Activated T-cell treated with anti-CD3 and anti-CD28 coated beads, Interleukin-2, amount 50 U/mL, for 48 hours (primary cell): Measurements from ENCODE around the gene ADAMTS16.

ENCODE experiments used
- DNase-seq, 2 experiments: peaks; one replicate each; pipeline ENCODE4 v3.0.0-alpha.2; 2020

The ADAMTS16 gene

DNA sequence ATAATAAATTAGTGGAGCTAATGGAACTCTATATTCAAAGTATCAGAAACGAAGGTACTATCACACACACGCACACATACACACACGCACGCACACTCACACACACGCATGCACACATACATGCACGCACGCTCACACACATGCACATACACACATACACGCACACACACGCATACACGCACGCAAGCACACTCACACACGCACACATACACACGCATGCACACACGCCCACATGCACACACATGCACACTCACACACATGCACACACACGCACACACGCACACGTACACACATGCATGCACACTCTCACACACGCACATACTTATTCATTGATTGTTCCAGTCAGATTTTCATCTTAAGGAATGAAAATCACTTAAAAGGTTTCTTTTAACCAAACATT is 212.5 kb downstream of the ADAMTS16 start:
- DNase-seq: no peak

DNA sequence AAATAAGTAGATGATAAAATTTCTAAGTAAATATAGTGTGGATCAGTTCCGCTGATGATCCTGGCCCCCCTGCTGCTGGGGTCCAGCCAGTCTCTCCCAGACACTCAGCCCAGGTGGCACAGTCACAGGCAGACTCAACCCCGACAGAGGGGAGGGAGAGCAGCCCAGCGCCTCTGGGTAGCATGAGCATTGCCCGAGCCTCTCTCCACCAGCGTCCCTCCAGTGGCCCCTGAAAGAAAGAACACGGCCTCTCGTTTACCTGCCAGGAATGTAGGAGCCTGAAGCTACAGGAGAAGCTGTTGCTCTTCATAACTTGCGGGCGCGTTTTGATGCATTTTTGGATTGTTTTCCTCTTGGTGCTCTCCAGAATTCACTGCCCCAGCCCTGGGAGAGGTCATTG is 213.6 kb downstream of the ADAMTS16 start:
- no peak for DNase-seq

DNA sequence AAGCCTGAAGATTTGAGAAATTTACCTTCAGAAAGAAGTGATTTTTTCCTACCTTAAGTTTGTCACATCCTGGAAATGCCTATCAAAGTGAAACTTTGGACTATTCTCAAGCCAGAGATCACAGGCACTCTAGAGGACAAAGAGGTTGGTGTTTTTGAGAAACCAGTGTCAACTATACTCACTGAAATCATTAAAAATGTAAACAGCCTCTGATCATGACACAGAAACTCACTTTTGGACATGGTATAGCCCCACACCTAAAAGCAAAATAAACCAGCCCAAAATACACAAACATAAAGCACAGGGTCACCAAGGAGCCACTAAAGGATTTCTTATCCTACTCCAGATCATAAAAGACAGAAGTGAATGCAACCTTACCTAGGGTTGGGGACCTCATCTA is 216.6 kb downstream of the ADAMTS16 start:
- no peak for DNase-seq

DNA sequence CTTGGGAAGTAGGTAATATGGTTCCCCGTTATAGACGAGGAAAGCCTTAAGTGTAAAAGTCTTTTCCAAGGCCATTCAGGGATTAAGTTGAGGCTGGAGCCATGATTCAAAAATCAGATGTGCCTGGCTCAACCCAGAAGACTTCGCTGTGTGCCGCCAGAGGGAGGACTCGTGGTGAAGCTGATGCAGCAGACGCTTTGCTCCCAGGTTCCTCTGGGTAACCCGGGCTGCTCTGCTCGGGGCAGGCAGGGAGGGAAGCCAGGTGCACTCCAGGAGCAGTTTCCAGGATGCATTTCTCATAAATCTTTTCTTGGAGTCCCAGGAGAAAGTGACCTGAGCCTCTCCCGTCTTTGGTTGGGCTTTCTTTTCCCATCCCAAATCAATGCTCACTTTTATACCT is 219.5 kb downstream of the ADAMTS16 start:
- no peak for DNase-seq

DNA sequence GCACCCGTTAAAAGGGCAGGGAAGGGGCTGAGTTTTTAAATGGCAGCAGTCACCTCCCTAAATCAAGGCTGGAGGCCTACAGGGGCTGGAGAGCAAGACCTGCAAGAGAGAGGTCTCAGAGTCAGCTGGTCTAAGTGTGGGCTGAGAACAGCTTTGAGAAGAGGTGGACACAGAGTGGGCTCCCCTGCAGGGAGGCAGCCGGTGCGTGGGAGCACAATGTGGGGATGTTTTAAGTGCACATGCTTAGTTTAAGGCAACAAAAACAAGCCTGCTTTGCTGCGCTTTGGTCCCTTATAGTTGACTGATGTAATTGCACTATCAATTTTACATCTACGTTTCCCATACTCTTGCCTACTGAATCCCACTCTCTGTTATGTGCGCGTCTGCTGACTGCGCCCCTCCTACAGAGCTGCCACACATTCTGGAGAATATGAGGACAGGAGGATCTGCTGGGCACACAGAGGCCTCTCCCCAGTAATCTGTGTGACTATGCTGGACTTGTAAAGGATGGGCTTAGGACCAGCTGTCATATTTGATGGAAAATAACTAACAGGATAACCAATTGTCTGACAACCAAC is 220.3 kb downstream of the ADAMTS16 start:
- DNase-seq: no peak

DNA sequence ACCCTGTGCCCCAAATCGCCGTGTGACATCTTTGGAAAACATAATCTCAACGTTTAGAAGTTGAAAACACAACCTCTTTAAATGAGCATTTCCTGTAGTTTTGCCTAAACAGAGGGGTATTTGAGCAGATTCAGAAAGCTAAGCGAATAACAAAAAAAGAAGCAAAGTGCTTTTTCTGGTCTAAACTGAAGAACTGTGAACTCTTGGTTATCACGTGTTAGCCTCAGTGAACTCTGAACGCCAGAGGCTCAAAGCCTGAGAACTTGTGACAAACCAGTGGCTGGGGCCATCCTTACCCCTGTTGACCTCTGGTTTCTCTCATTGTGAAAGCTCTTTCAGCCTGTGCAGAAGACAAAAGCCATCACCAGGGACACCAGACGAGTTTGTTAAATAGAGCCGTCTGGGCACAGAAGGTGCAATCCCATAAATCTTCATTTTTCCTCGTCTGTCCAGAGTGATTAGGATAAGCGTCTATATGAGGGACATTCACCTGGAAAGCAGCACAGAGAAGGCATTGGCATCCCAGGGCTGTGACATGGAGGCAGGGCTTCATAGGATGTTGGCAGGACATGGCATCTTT is 220.9 kb downstream of the ADAMTS16 start:
- DNase-seq: no peak

DNA sequence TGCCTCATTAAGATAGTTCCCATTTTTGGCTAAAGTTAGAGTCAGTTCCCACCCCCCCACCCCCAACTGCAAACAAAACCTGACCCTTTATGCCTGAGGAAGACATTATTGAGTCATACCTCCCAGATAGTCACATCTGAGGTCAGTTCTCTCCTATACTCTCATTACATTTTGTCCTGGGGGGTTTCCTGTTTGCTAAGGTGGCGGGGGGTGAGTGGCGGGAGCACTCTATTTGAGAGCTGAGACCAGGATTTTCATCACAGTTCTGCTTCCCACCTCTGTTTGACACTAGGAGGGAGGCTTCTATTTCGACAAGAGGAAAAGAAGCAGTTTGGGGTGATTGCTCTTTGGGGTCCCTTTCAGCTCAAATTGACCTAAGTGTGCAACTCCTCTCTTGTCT is 222.9 kb downstream of the ADAMTS16 start:
- DNase-seq: no peak

DNA sequence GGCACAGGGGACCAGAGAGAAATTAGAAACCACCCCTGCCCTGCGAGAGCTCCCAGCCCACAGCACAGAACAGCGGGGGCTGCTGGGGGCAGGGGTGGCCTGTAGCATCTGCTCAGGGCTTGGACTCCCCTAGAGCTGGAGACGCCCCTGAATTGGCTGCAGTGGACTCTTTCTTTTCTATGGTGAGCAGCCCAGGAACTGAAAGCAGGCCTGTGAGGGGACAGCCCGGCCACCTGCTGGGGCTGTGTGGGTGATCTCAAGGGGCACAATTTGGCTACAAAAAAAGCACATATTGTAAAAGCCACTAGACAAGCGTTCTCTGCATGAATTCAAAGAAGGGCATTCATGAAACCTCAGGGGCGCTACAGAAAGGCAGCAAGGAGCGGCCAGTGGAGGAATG is 224.8 kb downstream of the ADAMTS16 start:
- DNase-seq: no peak

DNA sequence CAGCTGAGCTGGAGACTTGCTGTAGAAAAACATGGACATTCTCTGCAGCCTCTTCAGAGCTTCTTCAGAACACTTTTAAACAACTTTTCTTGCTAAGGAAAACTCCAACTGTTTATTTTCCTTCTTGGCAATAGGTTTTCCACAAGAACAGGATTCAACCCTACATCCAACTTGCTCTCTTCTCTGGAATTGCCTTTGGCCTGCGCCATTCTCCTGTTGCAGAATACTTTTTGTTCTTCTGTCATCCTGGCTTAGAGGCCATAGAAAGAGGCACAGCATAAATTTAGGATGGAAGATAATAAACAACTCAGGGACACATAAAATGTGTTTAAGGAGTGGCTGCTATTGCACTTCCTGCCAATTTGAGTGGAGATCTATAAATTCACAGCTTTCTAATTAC is 227.6 kb downstream of the ADAMTS16 start:
- no peak for DNase-seq

DNA sequence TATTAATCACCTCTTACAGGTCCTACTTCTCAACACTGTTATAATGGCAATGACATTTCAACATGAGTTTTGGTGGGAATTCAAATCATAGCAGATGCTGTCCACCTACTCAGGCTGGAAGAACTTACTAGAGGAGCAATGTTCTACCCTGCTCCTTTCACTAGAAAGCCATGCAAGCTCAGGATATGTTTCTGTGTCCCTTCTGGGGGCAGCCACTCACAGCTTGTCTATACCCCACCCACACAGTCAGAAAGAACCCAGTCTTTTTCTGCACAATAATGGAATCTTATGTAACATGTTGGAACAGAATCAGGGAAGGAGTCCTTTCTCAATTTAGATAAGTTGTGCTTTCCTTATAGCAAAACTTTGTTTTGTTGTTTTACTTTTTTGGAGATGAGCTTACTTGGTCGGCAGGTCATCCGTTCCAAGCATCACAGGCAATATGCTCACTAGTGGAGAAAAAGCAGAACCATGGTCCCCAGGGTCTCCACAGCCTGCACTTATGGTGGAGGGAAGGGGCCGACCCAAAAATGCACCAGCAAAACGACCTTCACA is 229.0 kb downstream of the ADAMTS16 start:
- no peak for DNase-seq
